Lower leg skin (tissue), 3 donors: ENCODE measurements around the gene KAZN.

ENCODE experiments used
- POLR2A ChIP-seq, 2 donors: fragments of 450-650 bp; IDR thresholded peaks; one replicate each; pipeline ENCODE4 v1.6.1; 2016 to 2017; ENCODE audit warnings: antibody characterized with exemption in 2 of 2, mild to moderate bottlenecking in 1 of 2, moderate library complexity in 1 of 2
- TF ChIP-seq, protein P1 (sequence below), 3 donors: fragments of 450-650 bp; IDR thresholded peaks; one replicate each; pipeline ENCODE4 v1.5.1; 2016; ENCODE audit warnings: antibody characterized with exemption in 3 of 3, mild to moderate bottlenecking in 3 of 3, moderate library complexity in 2 of 3

- TF ChIP-seq, protein P1, sequence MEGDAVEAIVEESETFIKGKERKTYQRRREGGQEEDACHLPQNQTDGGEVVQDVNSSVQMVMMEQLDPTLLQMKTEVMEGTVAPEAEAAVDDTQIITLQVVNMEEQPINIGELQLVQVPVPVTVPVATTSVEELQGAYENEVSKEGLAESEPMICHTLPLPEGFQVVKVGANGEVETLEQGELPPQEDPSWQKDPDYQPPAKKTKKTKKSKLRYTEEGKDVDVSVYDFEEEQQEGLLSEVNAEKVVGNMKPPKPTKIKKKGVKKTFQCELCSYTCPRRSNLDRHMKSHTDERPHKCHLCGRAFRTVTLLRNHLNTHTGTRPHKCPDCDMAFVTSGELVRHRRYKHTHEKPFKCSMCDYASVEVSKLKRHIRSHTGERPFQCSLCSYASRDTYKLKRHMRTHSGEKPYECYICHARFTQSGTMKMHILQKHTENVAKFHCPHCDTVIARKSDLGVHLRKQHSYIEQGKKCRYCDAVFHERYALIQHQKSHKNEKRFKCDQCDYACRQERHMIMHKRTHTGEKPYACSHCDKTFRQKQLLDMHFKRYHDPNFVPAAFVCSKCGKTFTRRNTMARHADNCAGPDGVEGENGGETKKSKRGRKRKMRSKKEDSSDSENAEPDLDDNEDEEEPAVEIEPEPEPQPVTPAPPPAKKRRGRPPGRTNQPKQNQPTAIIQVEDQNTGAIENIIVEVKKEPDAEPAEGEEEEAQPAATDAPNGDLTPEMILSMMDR (IDR thresholded peaks at IDR 0.05), result no peak
- no peak for TF ChIP-seq POLR2A (IDR thresholded peaks at IDR 0.05)
Observed at GRCh38 chr1:15065736-15066135, 467.3 kb downstream of the KAZN start.
